WTC11 (cell line): ENCODE data around the gene PLAC8. TPM values are rescaled to one million over a fixed set of nuclear protein-coding genes. Genes with fewer than 3 reads are reported as not detected.
"Not testable (repeated sequence)": the region's sequence is repeated elsewhere in the genome, so short reads cannot be mapped to it uniquely, and the experiment has no call there.

Experiments used
- ATAC-seq: fragments of 200-7000 bp; cut with Tn5 transposase; 2 replicates; pipeline ENCODE4 v1.10.0; 2021; ENCODE audit warnings: mild to moderate bottlenecking, moderate library complexity
- CTCF ChIA-PET: fragments of 300-600 bp; sonication (Branson Sonifier 250); formaldehyde crosslinking; loops from one replicate; lab custom pipeline; 2021; ENCODE audit warnings: antibody characterized with exemption; lab: Charles Lee
- POLR2A ChIA-PET: fragments of 350-600 bp; sonication (Branson Sonifier 250); formaldehyde crosslinking; loops from one replicate; lab custom pipeline; 2021; ENCODE audit warnings: antibody characterized with exemption; lab: Charles Lee
- DNase-seq: peaks from one replicate; pipeline ENCODE4 v3.0.0; 2021; ENCODE audit warnings: low spot score
- H3K27ac Mint-ChIP-seq: 2 replicates; pipeline ENCODE4 v1.8.0; 2021; ENCODE audit warnings: mixed read lengths
- H3K27me3 Mint-ChIP-seq: 2 replicates; pipeline ENCODE4 v1.8.0; 2021; ENCODE audit warnings: low read depth, mild to moderate bottlenecking, moderate library complexity, mixed read lengths
- H3K36me3 Mint-ChIP-seq: 2 replicates; pipeline ENCODE4 v1.8.0; 2021; ENCODE audit warnings: mixed read lengths
- H3K4me1 Mint-ChIP-seq: 2 replicates; pipeline ENCODE4 v1.8.0; 2022; ENCODE audit warnings: mixed read lengths
- H3K4me3 Mint-ChIP-seq: 2 replicates; pipeline ENCODE4 v1.8.0; 2021; ENCODE audit warnings: mild to moderate bottlenecking, moderate library complexity, mixed read lengths
- H3K9me3 Mint-ChIP-seq: 2 replicates; pipeline ENCODE4 v1.8.0; 2021; ENCODE audit warnings: mixed read lengths
- FOXP1 ChIP-seq: sonication (generic); formaldehyde crosslinking; IDR thresholded peaks from 2 replicates; pipeline ENCODE4 v1.8.0; 2022; ENCODE audit warnings: missing genetic modification reagents, mild to moderate bottlenecking, moderate library complexity, borderline replicate concordance
- KAT7 ChIP-seq: sonication (generic); formaldehyde crosslinking; IDR thresholded peaks from 2 replicates; pipeline ENCODE4 v1.8.1; 2023; ENCODE audit warnings: missing genetic modification reagents, mild to moderate bottlenecking, borderline replicate concordance
- MXD4 ChIP-seq: fragments of 250-450 bp; sonication (Bioruptor Pico); IDR thresholded peaks from 2 replicates; pipeline ENCODE4 v1.8.0; 2021; ENCODE audit warnings: mild to moderate bottlenecking, moderate library complexity, borderline replicate concordance
- NFATC4 ChIP-seq: fragments of 250-450 bp; sonication (Bioruptor Pico); IDR thresholded peaks from 2 replicates; pipeline ENCODE4 v1.9.0; 2021; ENCODE audit warnings: mild to moderate bottlenecking
- NFYB ChIP-seq: sonication (generic); formaldehyde crosslinking; conservative IDR thresholded peaks from 2 replicates; pipeline ENCODE4 v1.8.0; 2022; ENCODE audit warnings: low read depth, missing genetic modification reagents
- NR3C1 ChIP-seq: sonication (generic); formaldehyde crosslinking; conservative IDR thresholded peaks from 2 replicates; pipeline ENCODE4 v1.8.1; 2023; ENCODE audit warnings: low read depth, mild to moderate bottlenecking, missing genetic modification reagents
- SP1 ChIP-seq: sonication (generic); formaldehyde crosslinking; conservative IDR thresholded peaks from 2 replicates; pipeline ENCODE4 v1.8.1; 2022; ENCODE audit warnings: missing genetic modification reagents
- ZNF317 ChIP-seq: sonication (generic); formaldehyde crosslinking; IDR thresholded peaks from 2 replicates; pipeline ENCODE4 v1.8.1; 2023; ENCODE audit warnings: low read depth, mild to moderate bottlenecking, moderate library complexity, missing genetic modification reagents, borderline replicate concordance
- total RNA-seq: library from RNA; stranded (reverse); gene quantifications from 3 replicates; pipeline ENCODE4 v1.2.3, GENCODE V29; 2021
- TF ChIP-seq, protein P1 (sequence below): sonication (generic); formaldehyde crosslinking; IDR thresholded peaks from 2 replicates; pipeline ENCODE4 v1.8.0; 2022; ENCODE audit warnings: mild to moderate bottlenecking, missing genetic modification reagents
- TF ChIP-seq, protein P2 (sequence below): sonication (generic); formaldehyde crosslinking; IDR thresholded peaks from 2 replicates; pipeline ENCODE4 v1.8.1; 2022; ENCODE audit warnings: mild to moderate bottlenecking, moderate library complexity, missing genetic modification reagents
- TF ChIP-seq, protein P3 (sequence below): fragments of 250-450 bp; sonication (Bioruptor Pico); IDR thresholded peaks from 2 replicates; pipeline ENCODE4 v1.9.0; 2021; ENCODE audit warnings: mild to moderate bottlenecking
- TF ChIP-seq, protein P4 (sequence below): sonication (generic); formaldehyde crosslinking; IDR thresholded peaks from 2 replicates; pipeline ENCODE4 v1.8.0; 2023; ENCODE audit warnings: mild to moderate bottlenecking, missing genetic modification reagents
- TF ChIP-seq, protein P5 (sequence below): sonication (generic); formaldehyde crosslinking; IDR thresholded peaks from 2 replicates; pipeline ENCODE4 v1.8.0; 2022; ENCODE audit warnings: mild to moderate bottlenecking, missing genetic modification reagents
- TF ChIP-seq, protein P6 (sequence below): fragments of 200-600 bp; IDR thresholded peaks from 2 replicates; pipeline ENCODE4 v1.8.0; 2022; ENCODE audit warnings: antibody characterized with exemption

The PLAC8 gene
- total RNA-seq, 1 experiment from 2014 or later, result 1.6 TPM

DNA sequence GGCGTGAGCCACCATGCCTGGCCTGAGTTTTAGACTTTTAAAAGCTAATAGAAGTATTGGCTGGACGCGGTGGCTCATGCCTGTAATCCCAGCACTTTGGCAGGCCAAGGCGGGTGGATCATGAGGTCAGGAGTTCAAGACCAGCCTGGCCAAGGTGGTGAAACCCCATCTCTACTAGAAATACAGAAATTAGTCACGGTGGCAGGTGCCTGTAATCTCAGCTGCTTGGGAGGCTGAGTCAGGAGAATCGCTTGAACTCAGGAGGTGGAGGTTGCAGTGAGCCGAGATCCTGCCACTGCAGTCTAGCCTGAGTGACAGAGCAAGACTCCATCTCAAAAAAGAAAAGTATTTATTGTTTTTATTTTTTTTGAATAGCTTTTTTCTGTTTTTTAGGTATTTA, 39.7 kb downstream of the PLAC8 start:
- POLR2A ChIA-PET, ATAC-seq, H3K4me1 Mint-ChIP-seq, H3K4me3 Mint-ChIP-seq, H3K9me3 Mint-ChIP-seq, H3K27ac Mint-ChIP-seq, H3K27me3 Mint-ChIP-seq, DNase-seq: not testable (repeated sequence)
- CTCF ChIA-PET, result interaction anchor here (0.6 to 2.8 kb wide), 14 partner anchors 15 to 316 kb away, joined by 3 to 12 read pairs (median 4); partner anchors contain the start of genes COQ2 and PLAC8
- H3K36me3 Mint-ChIP-seq, result peaks cover 12% of the 10 kb centered on the region

DNA sequence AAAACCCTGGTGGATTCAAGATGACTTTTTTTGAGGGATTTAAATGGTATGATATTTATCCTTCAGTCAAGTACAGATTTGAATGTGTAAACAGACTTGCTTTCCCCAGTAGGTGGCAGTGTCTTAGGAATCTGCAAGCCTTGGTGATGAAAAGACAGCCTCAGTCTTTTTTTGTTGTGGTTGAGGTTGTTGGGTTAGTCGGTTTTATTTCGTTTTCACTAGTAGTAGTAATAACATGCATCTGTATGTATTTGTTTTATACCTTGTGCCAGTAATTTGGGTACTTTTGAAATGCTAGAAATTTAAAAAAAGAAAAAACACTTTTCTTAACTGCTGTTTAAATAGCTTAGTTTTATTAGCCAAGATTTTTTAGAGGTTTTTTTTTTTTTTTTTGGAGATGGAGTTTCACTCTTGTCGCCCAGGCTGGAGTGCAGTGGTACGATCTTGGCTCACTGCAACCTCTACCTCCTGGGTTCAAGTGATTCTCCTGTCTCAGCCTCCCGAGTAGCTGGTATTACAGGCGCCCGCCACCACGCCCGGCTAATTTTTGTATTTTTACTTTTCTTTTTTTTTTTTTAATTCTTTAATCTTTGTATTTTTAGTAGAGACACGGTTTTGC, 40.3 kb downstream of the PLAC8 start:
- ChIA-PET POLR2A (interaction anchor here (0.6 to 0.7 kb wide), 3 partner anchors 211 to 1053 kb away, joined by 3 to 4 read pairs (median 3); partner anchors contain the start of gene COQ2), CTCF (interaction anchor here (0.6 to 2.8 kb wide), 18 partner anchors 15 to 1312 kb away, joined by 3 to 12 read pairs (median 4); partner anchors contain the start of genes COQ2 and PLAC8)

DNA sequence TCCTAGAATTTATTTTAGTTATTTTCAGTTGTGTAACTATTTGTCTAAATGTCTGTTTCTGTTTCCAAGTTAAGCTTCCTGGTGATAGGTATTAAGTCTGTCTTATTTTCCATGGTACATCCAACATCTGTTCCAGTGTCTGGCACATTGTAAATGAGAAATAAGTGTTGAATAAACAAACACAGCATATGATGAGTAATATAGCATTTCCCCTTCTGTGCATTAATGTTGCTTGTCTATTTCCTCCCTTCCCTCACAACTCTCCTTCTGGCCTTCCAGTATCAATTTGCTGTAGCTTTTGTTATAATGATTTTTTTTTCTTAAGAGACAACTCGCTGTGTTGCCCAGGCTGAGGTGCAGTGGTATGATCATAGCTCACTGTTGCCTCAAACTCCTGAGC, 43.4 kb downstream of the PLAC8 start:
- no peaks in the 10 kb centered on the region for H3K4me1 Mint-ChIP-seq
- no peak overlapping the region for H3K27ac Mint-ChIP-seq
- DNase-seq, result no peak
- H3K4me3 Mint-ChIP-seq, result no peak overlapping the region
- no peaks in the 10 kb centered on the region for H3K27me3 Mint-ChIP-seq
- H3K36me3 Mint-ChIP-seq, result peaks cover 19% of the 10 kb centered on the region
- CTCF ChIA-PET, result interaction anchor here (0.5 to 1.3 kb wide), 4 partner anchors 185 to 211 kb away, joined by 3 to 5 read pairs (median 4); no protein-coding TSS in a partner anchor
- no peaks in the 10 kb centered on the region for H3K9me3 Mint-ChIP-seq
- POLR2A ChIA-PET, result no interaction called here
- no peak for ATAC-seq
- TF ChIP-seq NFYB (CRISPR knock-in tag) (no peak), SP1 (CRISPR knock-in tag) (no peak), KAT7 (CRISPR knock-in tag) (no peak), ZNF317 (no peak), NFATC4 (CRISPR knock-in tag) (no peak), NR3C1 (CRISPR knock-in tag) (no peak), MXD4 (no peak)
- TF ChIP-seq, protein P1, sequence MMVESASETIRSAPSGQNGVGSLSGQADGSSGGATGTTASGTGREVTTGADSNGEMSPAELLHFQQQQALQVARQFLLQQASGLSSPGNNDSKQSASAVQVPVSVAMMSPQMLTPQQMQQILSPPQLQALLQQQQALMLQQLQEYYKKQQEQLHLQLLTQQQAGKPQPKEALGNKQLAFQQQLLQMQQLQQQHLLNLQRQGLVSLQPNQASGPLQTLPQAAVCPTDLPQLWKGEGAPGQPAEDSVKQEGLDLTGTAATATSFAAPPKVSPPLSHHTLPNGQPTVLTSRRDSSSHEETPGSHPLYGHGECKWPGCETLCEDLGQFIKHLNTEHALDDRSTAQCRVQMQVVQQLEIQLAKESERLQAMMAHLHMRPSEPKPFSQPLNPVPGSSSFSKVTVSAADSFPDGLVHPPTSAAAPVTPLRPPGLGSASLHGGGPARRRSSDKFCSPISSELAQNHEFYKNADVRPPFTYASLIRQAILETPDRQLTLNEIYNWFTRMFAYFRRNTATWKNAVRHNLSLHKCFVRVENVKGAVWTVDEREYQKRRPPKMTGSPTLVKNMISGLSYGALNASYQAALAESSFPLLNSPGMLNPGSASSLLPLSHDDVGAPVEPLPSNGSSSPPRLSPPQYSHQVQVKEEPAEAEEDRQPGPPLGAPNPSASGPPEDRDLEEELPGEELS (CRISPR knock-in tag), result no peak
- TF ChIP-seq, protein P2, sequence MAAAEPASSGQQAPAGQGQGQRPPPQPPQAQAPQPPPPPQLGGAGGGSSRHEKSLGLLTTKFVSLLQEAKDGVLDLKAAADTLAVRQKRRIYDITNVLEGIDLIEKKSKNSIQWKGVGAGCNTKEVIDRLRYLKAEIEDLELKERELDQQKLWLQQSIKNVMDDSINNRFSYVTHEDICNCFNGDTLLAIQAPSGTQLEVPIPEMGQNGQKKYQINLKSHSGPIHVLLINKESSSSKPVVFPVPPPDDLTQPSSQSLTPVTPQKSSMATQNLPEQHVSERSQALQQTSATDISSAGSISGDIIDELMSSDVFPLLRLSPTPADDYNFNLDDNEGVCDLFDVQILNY (CRISPR knock-in tag), result no peak
- TF ChIP-seq, protein P3, sequence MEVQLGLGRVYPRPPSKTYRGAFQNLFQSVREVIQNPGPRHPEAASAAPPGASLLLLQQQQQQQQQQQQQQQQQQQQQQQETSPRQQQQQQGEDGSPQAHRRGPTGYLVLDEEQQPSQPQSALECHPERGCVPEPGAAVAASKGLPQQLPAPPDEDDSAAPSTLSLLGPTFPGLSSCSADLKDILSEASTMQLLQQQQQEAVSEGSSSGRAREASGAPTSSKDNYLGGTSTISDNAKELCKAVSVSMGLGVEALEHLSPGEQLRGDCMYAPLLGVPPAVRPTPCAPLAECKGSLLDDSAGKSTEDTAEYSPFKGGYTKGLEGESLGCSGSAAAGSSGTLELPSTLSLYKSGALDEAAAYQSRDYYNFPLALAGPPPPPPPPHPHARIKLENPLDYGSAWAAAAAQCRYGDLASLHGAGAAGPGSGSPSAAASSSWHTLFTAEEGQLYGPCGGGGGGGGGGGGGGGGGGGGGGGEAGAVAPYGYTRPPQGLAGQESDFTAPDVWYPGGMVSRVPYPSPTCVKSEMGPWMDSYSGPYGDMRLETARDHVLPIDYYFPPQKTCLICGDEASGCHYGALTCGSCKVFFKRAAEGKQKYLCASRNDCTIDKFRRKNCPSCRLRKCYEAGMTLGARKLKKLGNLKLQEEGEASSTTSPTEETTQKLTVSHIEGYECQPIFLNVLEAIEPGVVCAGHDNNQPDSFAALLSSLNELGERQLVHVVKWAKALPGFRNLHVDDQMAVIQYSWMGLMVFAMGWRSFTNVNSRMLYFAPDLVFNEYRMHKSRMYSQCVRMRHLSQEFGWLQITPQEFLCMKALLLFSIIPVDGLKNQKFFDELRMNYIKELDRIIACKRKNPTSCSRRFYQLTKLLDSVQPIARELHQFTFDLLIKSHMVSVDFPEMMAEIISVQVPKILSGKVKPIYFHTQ (CRISPR knock-in tag), result no peak
- TF ChIP-seq, protein P4, sequence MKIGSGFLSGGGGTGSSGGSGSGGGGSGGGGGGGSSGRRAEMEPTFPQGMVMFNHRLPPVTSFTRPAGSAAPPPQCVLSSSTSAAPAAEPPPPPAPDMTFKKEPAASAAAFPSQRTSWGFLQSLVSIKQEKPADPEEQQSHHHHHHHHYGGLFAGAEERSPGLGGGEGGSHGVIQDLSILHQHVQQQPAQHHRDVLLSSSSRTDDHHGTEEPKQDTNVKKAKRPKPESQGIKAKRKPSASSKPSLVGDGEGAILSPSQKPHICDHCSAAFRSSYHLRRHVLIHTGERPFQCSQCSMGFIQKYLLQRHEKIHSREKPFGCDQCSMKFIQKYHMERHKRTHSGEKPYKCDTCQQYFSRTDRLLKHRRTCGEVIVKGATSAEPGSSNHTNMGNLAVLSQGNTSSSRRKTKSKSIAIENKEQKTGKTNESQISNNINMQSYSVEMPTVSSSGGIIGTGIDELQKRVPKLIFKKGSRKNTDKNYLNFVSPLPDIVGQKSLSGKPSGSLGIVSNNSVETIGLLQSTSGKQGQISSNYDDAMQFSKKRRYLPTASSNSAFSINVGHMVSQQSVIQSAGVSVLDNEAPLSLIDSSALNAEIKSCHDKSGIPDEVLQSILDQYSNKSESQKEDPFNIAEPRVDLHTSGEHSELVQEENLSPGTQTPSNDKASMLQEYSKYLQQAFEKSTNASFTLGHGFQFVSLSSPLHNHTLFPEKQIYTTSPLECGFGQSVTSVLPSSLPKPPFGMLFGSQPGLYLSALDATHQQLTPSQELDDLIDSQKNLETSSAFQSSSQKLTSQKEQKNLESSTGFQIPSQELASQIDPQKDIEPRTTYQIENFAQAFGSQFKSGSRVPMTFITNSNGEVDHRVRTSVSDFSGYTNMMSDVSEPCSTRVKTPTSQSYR (CRISPR knock-in tag), result no peak
- TF ChIP-seq, protein P5, sequence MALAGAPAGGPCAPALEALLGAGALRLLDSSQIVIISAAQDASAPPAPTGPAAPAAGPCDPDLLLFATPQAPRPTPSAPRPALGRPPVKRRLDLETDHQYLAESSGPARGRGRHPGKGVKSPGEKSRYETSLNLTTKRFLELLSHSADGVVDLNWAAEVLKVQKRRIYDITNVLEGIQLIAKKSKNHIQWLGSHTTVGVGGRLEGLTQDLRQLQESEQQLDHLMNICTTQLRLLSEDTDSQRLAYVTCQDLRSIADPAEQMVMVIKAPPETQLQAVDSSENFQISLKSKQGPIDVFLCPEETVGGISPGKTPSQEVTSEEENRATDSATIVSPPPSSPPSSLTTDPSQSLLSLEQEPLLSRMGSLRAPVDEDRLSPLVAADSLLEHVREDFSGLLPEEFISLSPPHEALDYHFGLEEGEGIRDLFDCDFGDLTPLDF (CRISPR knock-in tag), result no peak

More for the DNA sequence above, 40.3 kb downstream of the PLAC8 start:
- Mint-ChIP-seq H3K27me3 (no peaks in the 10 kb centered on the region), H3K4me3 (no peak overlapping the region), H3K36me3 (peaks cover 14% of the 10 kb centered on the region), H3K9me3 (no peaks in the 10 kb centered on the region), H3K4me1 (no peaks in the 10 kb centered on the region), H3K27ac (no peak overlapping the region)
- no peak for TF ChIP-seq FOXP1 (CRISPR knock-in tag)
- TF ChIP-seq, protein P6, sequence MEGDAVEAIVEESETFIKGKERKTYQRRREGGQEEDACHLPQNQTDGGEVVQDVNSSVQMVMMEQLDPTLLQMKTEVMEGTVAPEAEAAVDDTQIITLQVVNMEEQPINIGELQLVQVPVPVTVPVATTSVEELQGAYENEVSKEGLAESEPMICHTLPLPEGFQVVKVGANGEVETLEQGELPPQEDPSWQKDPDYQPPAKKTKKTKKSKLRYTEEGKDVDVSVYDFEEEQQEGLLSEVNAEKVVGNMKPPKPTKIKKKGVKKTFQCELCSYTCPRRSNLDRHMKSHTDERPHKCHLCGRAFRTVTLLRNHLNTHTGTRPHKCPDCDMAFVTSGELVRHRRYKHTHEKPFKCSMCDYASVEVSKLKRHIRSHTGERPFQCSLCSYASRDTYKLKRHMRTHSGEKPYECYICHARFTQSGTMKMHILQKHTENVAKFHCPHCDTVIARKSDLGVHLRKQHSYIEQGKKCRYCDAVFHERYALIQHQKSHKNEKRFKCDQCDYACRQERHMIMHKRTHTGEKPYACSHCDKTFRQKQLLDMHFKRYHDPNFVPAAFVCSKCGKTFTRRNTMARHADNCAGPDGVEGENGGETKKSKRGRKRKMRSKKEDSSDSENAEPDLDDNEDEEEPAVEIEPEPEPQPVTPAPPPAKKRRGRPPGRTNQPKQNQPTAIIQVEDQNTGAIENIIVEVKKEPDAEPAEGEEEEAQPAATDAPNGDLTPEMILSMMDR, result peak; percentile 64
- DNase-seq (no peak), ATAC-seq (peak; percentile 87)
